BJ (cell line): ENCODE data around the gene GOLGA8N. TPM values are rescaled to one million over a fixed set of nuclear protein-coding genes. Genes with fewer than 3 reads are reported as not detected.

Experiments
- CTCF ChIA-PET: fragments of 350-600 bp; formaldehyde crosslinking; extraction: SDS; loops from one replicate; lab custom pipeline; 2021; ENCODE audit warnings: antibody characterized with exemption, inconsistent platforms; lab: Yijun Ruan, JAX
- POLR2A ChIA-PET: fragments of 300-600 bp; sonication (Branson Sonifier 250); formaldehyde crosslinking; extraction: SDS; loops from one replicate; lab custom pipeline; 2021; ENCODE audit warnings: antibody characterized with exemption; lab: Charles Lee
- DNase-seq: peaks from one replicate; pipeline ENCODE4 v3.0.0-alpha.2; 2011; ENCODE audit warnings: low read depth
- H3K27me3 ChIP-seq: 2 replicates; pipeline ENCODE4 v1.6.0; 2011; ENCODE audit warnings: low read length; ENCODE audit not compliant: control insufficient read depth, insufficient read depth
- H3K36me3 ChIP-seq: 2 replicates; pipeline ENCODE4 v1.5.1; 2011; ENCODE audit warnings: low read length; ENCODE audit not compliant: control insufficient read depth, insufficient read depth
- H3K4me3 ChIP-seq: 2 replicates; pipeline ENCODE4 v1.5.1; 2011; ENCODE audit warnings: low read depth, mild to moderate bottlenecking, control low read depth, low read length
- polyA plus RNA-seq: library from polyadenylated mRNA; depleted of rRNA; stranded (reverse); fragments of >200 nt; gene quantifications from 2 replicates; pipeline ENCODE4 v1.2.3, GENCODE V29; 2011; rRNA removed
- small RNA-seq: library from RNA; depleted of rRNA; stranded (forward); fragments of <200 nt; gene quantifications from one replicate; pipeline ENCODE3, GENCODE V24; 2012; ENCODE audit warnings: low replicate concordance, low read depth; ENCODE audit not compliant: insufficient read length
- TF ChIP-seq, protein P1 (sequence below): IDR thresholded peaks from 2 replicates; pipeline ENCODE4 v1.5.1; 2011; ENCODE audit warnings: low read depth, mild to moderate bottlenecking, control low read depth, inconsistent platforms, low read length, moderate library complexity; ENCODE audit not compliant: insufficient read depth

Gene GOLGA8N
- polyA plus RNA-seq, 1 experiment = 2.9 TPM

DNA sequence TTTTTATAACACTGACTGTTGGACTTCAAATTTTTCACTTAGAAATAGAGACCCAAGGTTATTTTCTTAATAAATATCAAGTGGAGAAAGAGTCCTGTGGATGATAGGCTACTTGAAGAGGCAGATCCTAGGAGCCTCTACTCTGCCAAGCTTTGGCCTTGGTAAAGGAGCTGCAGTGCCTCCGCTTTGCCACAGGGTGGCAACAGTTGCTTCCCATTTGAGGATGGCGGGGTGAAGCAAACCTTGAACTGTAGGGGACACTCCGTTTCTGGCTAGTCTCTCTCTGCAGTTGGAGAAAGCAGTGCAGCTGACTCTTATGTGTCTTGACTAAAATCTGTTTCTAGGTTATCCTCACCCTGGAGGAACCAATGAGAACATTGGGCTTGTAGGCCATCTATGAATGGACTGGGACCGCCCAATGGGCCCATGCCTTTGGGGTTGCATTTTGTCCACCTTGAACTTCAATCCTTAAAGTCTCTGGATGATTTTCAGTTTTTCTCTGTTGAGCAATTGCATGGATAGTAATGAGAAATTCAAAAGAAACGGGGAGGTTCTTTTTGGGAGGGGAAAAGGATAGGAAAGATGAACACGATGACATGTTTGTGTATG is 58.1 kb downstream of the GOLGA8N start:
- ChIA-PET POLR2A (no interaction called here), CTCF (interaction anchor here (0.7 to 5.5 kb wide), 21 partner anchors 9 to 481 kb away, joined by 3 to 101 read pairs (median 5); partner anchors contain the start of gene SCG5)
- TF ChIP-seq, protein P1, sequence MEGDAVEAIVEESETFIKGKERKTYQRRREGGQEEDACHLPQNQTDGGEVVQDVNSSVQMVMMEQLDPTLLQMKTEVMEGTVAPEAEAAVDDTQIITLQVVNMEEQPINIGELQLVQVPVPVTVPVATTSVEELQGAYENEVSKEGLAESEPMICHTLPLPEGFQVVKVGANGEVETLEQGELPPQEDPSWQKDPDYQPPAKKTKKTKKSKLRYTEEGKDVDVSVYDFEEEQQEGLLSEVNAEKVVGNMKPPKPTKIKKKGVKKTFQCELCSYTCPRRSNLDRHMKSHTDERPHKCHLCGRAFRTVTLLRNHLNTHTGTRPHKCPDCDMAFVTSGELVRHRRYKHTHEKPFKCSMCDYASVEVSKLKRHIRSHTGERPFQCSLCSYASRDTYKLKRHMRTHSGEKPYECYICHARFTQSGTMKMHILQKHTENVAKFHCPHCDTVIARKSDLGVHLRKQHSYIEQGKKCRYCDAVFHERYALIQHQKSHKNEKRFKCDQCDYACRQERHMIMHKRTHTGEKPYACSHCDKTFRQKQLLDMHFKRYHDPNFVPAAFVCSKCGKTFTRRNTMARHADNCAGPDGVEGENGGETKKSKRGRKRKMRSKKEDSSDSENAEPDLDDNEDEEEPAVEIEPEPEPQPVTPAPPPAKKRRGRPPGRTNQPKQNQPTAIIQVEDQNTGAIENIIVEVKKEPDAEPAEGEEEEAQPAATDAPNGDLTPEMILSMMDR = peak; percentile 98
- Histone ChIP-seq H3K4me3 (no peak overlapping the region), H3K36me3 (peaks cover 1% of the 10 kb centered on the region; the same call in 1 of the 2 replicates), H3K27me3 (no peaks in the 10 kb centered on the region; the same call in 1 of the 2 replicates)
- no peak for DNase-seq

DNA sequence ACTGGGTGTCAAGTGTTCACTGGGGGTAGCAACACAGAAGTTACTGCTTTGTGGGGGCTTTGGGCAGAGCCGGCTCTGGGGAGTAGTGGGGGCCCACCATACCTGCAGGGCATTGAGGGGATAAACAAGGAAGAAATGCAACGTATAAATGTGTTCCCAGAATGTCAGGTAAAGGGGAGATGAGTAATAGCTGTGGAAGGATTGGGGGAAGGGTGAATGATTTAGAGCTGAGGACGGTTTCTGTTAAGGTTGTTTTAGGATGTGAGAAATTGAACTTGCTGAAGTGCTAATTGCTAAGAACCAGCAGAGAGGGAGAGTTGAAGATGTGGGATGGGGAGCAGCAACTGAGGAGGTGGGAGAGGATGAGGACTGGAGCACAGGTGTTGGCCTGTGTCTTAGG is 58.9 kb downstream of the GOLGA8N start:
- Histone ChIP-seq H3K4me3 (no peak overlapping the region), H3K36me3 (peaks cover 1% of the 10 kb centered on the region; the same call in 1 of the 2 replicates), H3K27me3 (no peaks in the 10 kb centered on the region; the same call in 1 of the 2 replicates)
- DNase-seq = no peak
- TF ChIP-seq, protein P1 = no peak
- POLR2A ChIA-PET = no interaction called here
- CTCF ChIA-PET = interaction anchor here (0.9 to 5.5 kb wide), 7 partner anchors 8 to 480 kb away, joined by 3 to 101 read pairs (median 8); no protein-coding TSS in a partner anchor

DNA sequence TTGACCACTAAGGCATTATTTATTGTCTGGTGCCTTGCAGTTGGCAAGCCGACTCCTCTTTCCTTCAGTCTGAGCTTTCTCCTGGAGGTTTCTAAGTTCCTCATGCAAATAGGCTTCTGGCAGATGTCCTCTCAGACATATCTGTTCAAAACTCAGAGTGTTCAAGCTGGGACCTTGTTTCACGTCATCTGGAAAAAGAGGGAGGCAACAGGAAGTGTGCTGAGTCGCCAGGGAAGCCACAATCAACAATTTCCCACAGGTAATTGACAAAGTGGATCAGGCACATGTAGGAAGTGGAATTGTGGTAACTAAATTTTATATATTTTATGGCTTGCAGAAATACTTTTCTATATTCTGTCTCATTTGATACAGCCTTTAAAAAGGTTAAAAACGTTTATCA is 62.8 kb downstream of the GOLGA8N start:
- DNase-seq = no peak
- Histone ChIP-seq H3K36me3 (peaks cover 1% of the 10 kb centered on the region; the same call in 1 of the 2 replicates), H3K27me3 (no peaks in the 10 kb centered on the region), H3K4me3 (no peak overlapping the region)
- TF ChIP-seq, protein P1 = no peak
- CTCF ChIA-PET = interaction anchor here (1.3 to 11.5 kb wide), 3 partner anchors 14 to 477 kb away, joined by 3 to 165 read pairs (median 8); no protein-coding TSS in a partner anchor
- POLR2A ChIA-PET = interaction anchor here (0.6 kb wide), 1 partner anchor 72 kb away, joined by 4 read pairs; no protein-coding TSS in a partner anchor

DNA sequence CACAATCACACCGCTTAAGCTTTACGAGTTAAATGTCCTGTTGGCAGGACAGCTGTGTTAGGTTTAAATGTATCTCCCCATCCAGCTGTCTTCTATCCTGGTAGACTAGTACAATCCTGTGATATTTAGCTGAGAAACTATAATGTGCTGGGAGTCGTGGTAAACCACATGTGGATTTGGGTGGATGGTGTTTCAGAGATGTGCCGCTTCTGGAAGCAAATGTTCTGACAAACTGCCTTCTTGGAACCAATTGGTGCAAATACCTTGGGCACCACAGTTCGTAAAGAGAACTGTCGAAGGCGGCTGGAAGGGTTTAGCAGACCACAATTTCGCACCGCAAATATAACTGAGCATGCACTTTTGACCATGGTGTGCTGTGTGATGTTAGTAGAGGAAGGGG is 63.2 kb downstream of the GOLGA8N start:
- Histone ChIP-seq H3K4me3 (no peak overlapping the region), H3K36me3 (peaks cover 1% of the 10 kb centered on the region; the same call in 1 of the 2 replicates), H3K27me3 (no peaks in the 10 kb centered on the region)
- ChIA-PET CTCF (interaction anchor here (1.3 to 11.5 kb wide), 4 partner anchors 12 to 477 kb away, joined by 3 to 165 read pairs (median 7); no protein-coding TSS in a partner anchor), POLR2A (interaction anchor here (0.6 kb wide), 1 partner anchor 72 kb away, joined by 4 read pairs; no protein-coding TSS in a partner anchor)
- TF ChIP-seq, protein P1 = no peak
- no peak for DNase-seq

Small RNA genes lying within 50 kb of the gene (small RNA-seq; reads per million reads assigned to genes)
- gene RN7SL286P = not detected

Other genes starting within 250 kb of the GOLGA8N start
- gene GOLGA8K, start 190.2 kb upstream of the GOLGA8N start, polyA plus RNA-seq = 0.10 TPM in 1 of 2 replicates, not detected in the other
- gene GOLGA8O, start 137.8 kb upstream of the GOLGA8N start, polyA plus RNA-seq = 0.56 and 0.78 TPM in 2 replicates
- gene ARHGAP11A, start 22.0 kb downstream of the GOLGA8N start, polyA plus RNA-seq = 5.5 and 8.7 TPM in 2 replicates
- 9.4 and 16.7 TPM in 2 replicates for gene SCG5, start 48.3 kb downstream of the GOLGA8N start, polyA plus RNA-seq
- gene GREM1, start 124.5 kb downstream of the GOLGA8N start, polyA plus RNA-seq = 2,051 and 2,694 TPM in 2 replicates